ENCODE measurements around the gene LIN7C. TPM values are rescaled to one million over a fixed set of nuclear protein-coding genes. Genes with fewer than 3 reads are reported as not detected.
A peak's percentile ranks its signal among the peaks of the same experiment; 100 is the strongest.

LIN7C gene
- total and polyA plus RNA-seq, 2 of the 13 experiments (the other 11 are each of a cell fraction or from before 2014, with no cell fraction given) = 14.8 to 37.2 TPM

GRCh38 chr11:27487706-27488105, 18.9 kb downstream of the LIN7C start:
- WGBS (ENCODE audit: low lambda C conversion rate) = 93% methylated on average over 6 of the region's 6 CpGs
- POLR2A ChIA-PET = interaction anchor here (1.1 kb wide), 1 partner anchor 15 kb away, joined by 4 read pairs; the partner anchor contains the start of gene LGR4

More at GRCh38 chr11:27487706-27488105, 18.9 kb downstream of the LIN7C start:
- no peak overlapping the region for H2AFZ ChIP-seq (ENCODE audit: low read length)
- H4K20me1 ChIP-seq (ENCODE audit: insufficient read depth, low read length) = no peaks in the 10 kb centered on the region
- peak; percentile 32 for TF ChIP-seq AGO2 (optimal IDR thresholded peaks at IDR 0.05; ENCODE audit: low read depth, low read length)
- no peak for TF ChIP-seq ZNF770 (CRISPR knock-in tag; IDR thresholded peaks at IDR 0.05)
- no peaks in the 10 kb centered on the region for H3K27me3 ChIP-seq (ENCODE audit: control insufficient read depth in 1 of 2, insufficient read depth in 2 of 2, low read length in 2 of 2)
- H3K4me1 ChIP-seq (ENCODE audit: insufficient read depth, low read length) = peaks cover 6% of the 10 kb centered on the region; the same call in 1 of the 2 replicates
- peaks cover 2 to 18% of the 10 kb centered on the region in 2 experiments; a peak in 3 of 5 replicates for H3K36me3 ChIP-seq (replicated peaks in 1 of 2; ENCODE audit: control insufficient read depth in 1 of 2, insufficient read depth in 2 of 2, low read length in 2 of 2)
- DNase-seq (ENCODE audit: low spot score) (no peak), ATAC-seq (peak; percentile 23; the same call in 1 of the 3 replicates), FAIRE-seq (no peak)
- H3K9ac ChIP-seq (ENCODE audit: insufficient read depth, low read depth, low read length) = no peak overlapping the region
- H3K27ac ChIP-seq (ENCODE audit: extremely low read length, insufficient read depth, low read length) = no peak overlapping the region
- H3K4me2 ChIP-seq (ENCODE audit: low read depth, low read length) = no peak overlapping the region
- no peak overlapping the region for H3K4me3 ChIP-seq (replicated peaks in 1 of 3; ENCODE audit: insufficient read depth in 1 of 3, low read depth in 2 of 3, low read length in 3 of 3)
- H3K79me2 ChIP-seq (ENCODE audit: insufficient read depth, low read length) = no peaks in the 10 kb centered on the region
- BruUV-seq (replicated peaks) = no TSS peak
- no peaks in the 10 kb centered on the region for H3K9me3 ChIP-seq (ENCODE audit: low read length)
- intact Hi-C loops (cut with micrococcal nuclease; ENCODE audit: unreplicated experiment) = loop anchor here (2.0 kb wide), 1 partner anchor 283 kb away; no protein-coding TSS in a partner anchor
- CTCF ChIA-PET (ENCODE audit: low intra/inter-chr PET ratio, low total read pairs) = no interaction called here
- in situ Hi-C loops (cut with HindIII; ENCODE audit: extremely low pct_ligation_motif_present, low pct_unique_long_range_greater_than_20kb) = loop anchor here (25.0 kb wide), 1 partner anchor 725 kb away; no protein-coding TSS in a partner anchor
